NB4 (cell line): ENCODE measurements around the gene ANO7.

Experiments used
- MYC ChIP-seq: IDR thresholded peaks from 2 replicates; pipeline ENCODE4 v1.6.1; 2011; ENCODE audit warnings: low read depth, low read length
- POLR2A ChIP-seq: IDR thresholded peaks from 2 replicates; pipeline ENCODE4 v1.6.1; 2011; ENCODE audit warnings: mild to moderate bottlenecking; ENCODE audit not compliant: insufficient read length; ENCODE audit errors: extremely low read depth
- TF ChIP-seq, protein P1 (sequence below): IDR thresholded peaks from one replicate; pipeline ENCODE4 v1.5.1; 2012; ENCODE audit warnings: low read depth, low read length
- TF ChIP-seq, protein P2 (sequence below): IDR thresholded peaks from 2 replicates; pipeline ENCODE4 v1.6.1; 2011; ENCODE audit warnings: low read depth, low read length

DNA sequence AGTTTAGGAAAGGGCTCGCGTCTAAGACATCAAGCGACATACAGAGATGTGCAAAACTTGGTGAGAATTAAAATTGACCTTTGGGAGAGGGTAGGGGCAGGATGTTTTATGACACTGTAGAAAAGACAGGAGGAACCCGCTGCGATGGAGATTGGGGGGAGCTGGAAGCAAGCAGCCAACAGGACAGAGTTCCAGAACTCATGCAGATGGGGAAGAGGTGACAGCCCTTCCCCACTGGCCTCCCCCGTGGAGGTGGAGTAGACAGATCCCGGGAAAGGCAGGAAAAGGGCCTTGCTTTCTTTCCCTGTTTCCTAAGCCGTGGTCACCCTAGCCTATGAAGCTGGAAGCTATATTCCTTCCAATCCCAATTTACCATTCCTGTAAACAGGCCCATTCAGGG lies 39.1 kb downstream of the ANO7 start:
- no peak for TF ChIP-seq MYC
- TF ChIP-seq, protein P1, sequence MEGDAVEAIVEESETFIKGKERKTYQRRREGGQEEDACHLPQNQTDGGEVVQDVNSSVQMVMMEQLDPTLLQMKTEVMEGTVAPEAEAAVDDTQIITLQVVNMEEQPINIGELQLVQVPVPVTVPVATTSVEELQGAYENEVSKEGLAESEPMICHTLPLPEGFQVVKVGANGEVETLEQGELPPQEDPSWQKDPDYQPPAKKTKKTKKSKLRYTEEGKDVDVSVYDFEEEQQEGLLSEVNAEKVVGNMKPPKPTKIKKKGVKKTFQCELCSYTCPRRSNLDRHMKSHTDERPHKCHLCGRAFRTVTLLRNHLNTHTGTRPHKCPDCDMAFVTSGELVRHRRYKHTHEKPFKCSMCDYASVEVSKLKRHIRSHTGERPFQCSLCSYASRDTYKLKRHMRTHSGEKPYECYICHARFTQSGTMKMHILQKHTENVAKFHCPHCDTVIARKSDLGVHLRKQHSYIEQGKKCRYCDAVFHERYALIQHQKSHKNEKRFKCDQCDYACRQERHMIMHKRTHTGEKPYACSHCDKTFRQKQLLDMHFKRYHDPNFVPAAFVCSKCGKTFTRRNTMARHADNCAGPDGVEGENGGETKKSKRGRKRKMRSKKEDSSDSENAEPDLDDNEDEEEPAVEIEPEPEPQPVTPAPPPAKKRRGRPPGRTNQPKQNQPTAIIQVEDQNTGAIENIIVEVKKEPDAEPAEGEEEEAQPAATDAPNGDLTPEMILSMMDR, result no peak
- TF ChIP-seq, protein P2, sequence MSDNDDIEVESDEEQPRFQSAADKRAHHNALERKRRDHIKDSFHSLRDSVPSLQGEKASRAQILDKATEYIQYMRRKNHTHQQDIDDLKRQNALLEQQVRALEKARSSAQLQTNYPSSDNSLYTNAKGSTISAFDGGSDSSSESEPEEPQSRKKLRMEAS, result no peak
- TF ChIP-seq POLR2A, result no peak
